ENCODE measurements around the gene GLT1D1.

Gene GLT1D1

GRCh38 chr12:128981971-128982533, 128.8 kb downstream of the GLT1D1 start:
- DNase-seq (ENCODE audit: extremely low spot score) = no peak
- POLR2A ChIA-PET = no interaction called here
- TF ChIP-seq SP1 (IDR thresholded peaks at IDR 0.05) = no peak

DNA sequence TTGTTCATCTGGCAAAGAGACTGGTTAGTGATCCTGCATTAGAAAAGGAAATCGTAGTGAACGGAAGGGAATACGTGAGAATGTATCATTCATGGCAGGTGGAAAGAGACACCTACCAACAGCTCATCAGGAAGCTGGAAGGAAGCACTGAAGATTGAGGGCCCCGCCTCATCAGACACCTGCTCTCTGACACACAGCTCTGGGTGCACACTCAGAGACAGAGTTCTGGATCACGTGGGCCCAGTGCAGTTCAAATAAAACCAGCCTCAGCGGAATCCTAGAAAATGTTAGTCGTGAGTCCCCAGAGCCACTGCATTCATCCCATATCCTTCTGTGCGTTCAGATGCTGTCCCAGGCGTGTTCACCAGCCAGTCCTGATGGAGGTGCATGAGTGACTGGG, 129.7 kb downstream of the GLT1D1 start:
- ChIA-PET POLR2A (no interaction called here), CTCF (no interaction called here)
- no peak for DNase-seq (ENCODE audit: extremely low spot score)
- TF ChIP-seq FOXM1 (IDR thresholded peaks at IDR 0.05; ENCODE audit: borderline replicate concordance) = no peak

More at GRCh38 chr12:128981971-128982533, 128.8 kb downstream of the GLT1D1 start:
- CTCF ChIA-PET = no interaction called here

DNA sequence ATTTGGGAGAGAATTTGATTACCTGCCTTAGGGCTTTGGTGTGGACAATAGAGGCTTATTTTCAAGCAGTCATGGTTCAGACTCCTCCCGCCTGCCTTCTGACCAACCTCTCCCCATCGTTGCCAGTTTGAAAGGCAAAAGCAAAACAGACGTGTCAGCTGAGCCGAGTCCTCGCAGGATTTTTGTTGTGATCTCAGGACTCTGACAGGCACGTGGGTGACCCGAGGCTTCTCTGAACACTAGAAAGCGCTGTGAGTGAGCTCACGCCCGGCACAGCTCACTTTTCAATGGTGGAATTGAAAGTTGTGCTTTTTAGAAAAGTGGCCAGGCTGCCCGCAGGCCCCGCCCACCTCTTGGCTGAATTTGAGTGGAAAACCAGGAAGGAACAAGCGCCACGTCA, 130.1 kb downstream of the GLT1D1 start:
- POLR2A ChIA-PET = no interaction called here
- TF ChIP-seq HDGF (IDR thresholded peaks at IDR 0.05; ENCODE audit: borderline replicate concordance) = no peak
- no peak for TF ChIP-seq ARNT (IDR thresholded peaks at IDR 0.05)
- no peak for TF ChIP-seq NFRKB (IDR thresholded peaks at IDR 0.05)
- no peak for TF ChIP-seq FOXA1 (IDR thresholded peaks at IDR 0.05)
- no peak for TF ChIP-seq LEF1 (IDR thresholded peaks at IDR 0.05; ENCODE audit: borderline replicate concordance)
- no peak for TF ChIP-seq CTBP1 (IDR thresholded peaks at IDR 0.05; ENCODE audit: borderline replicate concordance)
- TF ChIP-seq TARDBP (IDR thresholded peaks at IDR 0.05) = no peak
- TF ChIP-seq FOXK2 (IDR thresholded peaks at IDR 0.05) = no peak
- TF ChIP-seq ELF4 (IDR thresholded peaks at IDR 0.05) = no peak
- TF ChIP-seq ZNF384 (IDR thresholded peaks at IDR 0.05) = no peak
- CTCF ChIA-PET = no interaction called here
- DNase-seq (ENCODE audit: extremely low spot score) = no peak

DNA sequence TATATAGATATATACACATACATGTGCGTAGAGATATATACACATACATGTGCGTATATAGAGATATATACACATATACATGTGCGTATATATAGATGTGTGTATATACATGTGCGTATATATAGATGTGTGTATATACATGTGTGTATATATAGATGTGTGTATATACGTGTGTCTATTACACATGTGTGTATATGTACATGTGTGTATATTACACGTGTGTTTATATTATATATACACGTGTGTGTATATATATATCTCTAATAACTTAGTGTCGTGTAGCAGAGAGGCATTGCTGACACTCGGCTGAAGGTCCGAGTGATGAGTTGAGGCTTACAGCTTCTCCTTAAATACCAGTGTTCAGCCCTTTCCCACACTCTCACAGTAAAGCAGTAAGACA, 133.7 kb downstream of the GLT1D1 start:
- ChIA-PET CTCF (no interaction called here), POLR2A (no interaction called here)
- no peak for DNase-seq (ENCODE audit: extremely low spot score)
- no peak for TF ChIP-seq FOXK2 (IDR thresholded peaks at IDR 0.05)

DNA sequence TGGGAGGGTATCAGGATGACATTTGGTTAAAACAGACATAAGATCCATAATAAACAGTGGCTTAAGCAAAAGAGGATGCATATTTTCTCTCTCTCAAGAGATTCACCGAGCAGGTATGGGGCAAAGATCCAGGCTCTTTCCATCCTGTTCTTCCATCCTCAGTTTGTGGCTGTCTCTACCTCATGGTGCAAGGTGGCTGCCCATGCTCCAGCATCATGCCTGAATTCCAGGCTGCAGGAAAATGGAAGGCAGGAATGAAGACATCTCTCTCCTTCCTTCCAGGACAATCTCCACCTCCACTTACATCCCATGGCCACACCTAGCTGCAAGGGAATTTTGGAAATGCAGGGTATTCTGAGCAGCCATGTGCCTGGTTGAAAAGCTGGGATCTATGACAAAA, 136.0 kb downstream of the GLT1D1 start:
- no peak for TF ChIP-seq NFRKB (IDR thresholded peaks at IDR 0.05)
- POLR2A ChIA-PET = no interaction called here
- CTCF ChIA-PET = interaction anchor here (0.7 kb wide), 1 partner anchor 762 kb away, joined by 3 read pairs; no protein-coding TSS in a partner anchor
- DNase-seq (ENCODE audit: extremely low spot score) = no peak

DNA sequence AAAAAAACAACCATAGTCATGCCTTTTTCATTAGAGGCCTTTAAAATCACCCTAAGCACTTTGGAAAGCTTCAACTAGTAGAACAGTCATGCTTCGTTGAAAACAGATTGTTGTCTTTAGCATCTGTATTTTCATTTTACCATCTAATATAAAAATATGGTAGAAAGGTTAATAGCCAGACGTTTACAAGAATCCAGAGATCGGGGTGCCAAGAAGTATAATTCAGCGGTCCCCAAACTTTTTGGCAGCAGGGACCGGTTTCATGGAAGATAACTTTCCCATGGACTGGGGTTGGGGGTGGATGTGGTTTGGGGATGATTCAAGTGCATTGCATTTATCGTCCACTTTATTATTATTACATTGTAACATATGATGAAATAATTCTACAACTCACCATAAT, 138.4 kb downstream of the GLT1D1 start:
- ChIA-PET POLR2A (no interaction called here), CTCF (no interaction called here)
- TF ChIP-seq SUZ12 (IDR thresholded peaks at IDR 0.05) (no peak), HDGF (IDR thresholded peaks at IDR 0.05; ENCODE audit: borderline replicate concordance) (no peak), ZNF384 (IDR thresholded peaks at IDR 0.05) (no peak), BHLHE40 (IDR thresholded peaks at IDR 0.05; ENCODE audit: borderline replicate concordance) (no peak), L3MBTL2 (conservative IDR thresholded peaks at IDR 0.05) (no peak), SP1 (IDR thresholded peaks at IDR 0.05) (no peak), CTBP1 (IDR thresholded peaks at IDR 0.05; ENCODE audit: borderline replicate concordance) (no peak), ELF4 (IDR thresholded peaks at IDR 0.05) (no peak), NFRKB (IDR thresholded peaks at IDR 0.05) (no peak), PKNOX1 (IDR thresholded peaks at IDR 0.05) (no peak), ARNT (IDR thresholded peaks at IDR 0.05) (no peak), FOXA1 (IDR thresholded peaks at IDR 0.05) (no peak), LEF1 (IDR thresholded peaks at IDR 0.05; ENCODE audit: borderline replicate concordance) (no peak), TARDBP (IDR thresholded peaks at IDR 0.05) (no peak), FOXK2 (IDR thresholded peaks at IDR 0.05) (no peak)
- no peak for DNase-seq (ENCODE audit: extremely low spot score)

- no peak for DNase-seq (ENCODE audit: extremely low spot score)
- POLR2A ChIA-PET = no interaction called here
- CTCF ChIA-PET = interaction anchor here (0.7 kb wide), 1 partner anchor 70 kb away, joined by 4 read pairs; no protein-coding TSS in a partner anchor
- TF ChIP-seq NFRKB (IDR thresholded peaks at IDR 0.05) = no peak
- TF ChIP-seq L3MBTL2 (conservative IDR thresholded peaks at IDR 0.05) = no peak
- TF ChIP-seq ELF4 (IDR thresholded peaks at IDR 0.05) = no peak
- TF ChIP-seq FOXM1 (IDR thresholded peaks at IDR 0.05; ENCODE audit: borderline replicate concordance) = no peak
- no peak for TF ChIP-seq FOXK2 (IDR thresholded peaks at IDR 0.05)
Observed at GRCh38 chr12:128992116-128992515, 138.8 kb downstream of the GLT1D1 start.

- DNase-seq (ENCODE audit: extremely low spot score) = no peak
- ChIA-PET POLR2A (no interaction called here), CTCF (interaction anchor here (0.7 kb wide), 1 partner anchor 70 kb away, joined by 4 read pairs; no protein-coding TSS in a partner anchor)
- TF ChIP-seq PKNOX1 (IDR thresholded peaks at IDR 0.05) (no peak), FOXM1 (IDR thresholded peaks at IDR 0.05; ENCODE audit: borderline replicate concordance) (no peak), ARNT (IDR thresholded peaks at IDR 0.05) (no peak), FOXK2 (IDR thresholded peaks at IDR 0.05) (no peak), LEF1 (IDR thresholded peaks at IDR 0.05; ENCODE audit: borderline replicate concordance) (no peak), L3MBTL2 (conservative IDR thresholded peaks at IDR 0.05) (no peak), CTBP1 (IDR thresholded peaks at IDR 0.05; ENCODE audit: borderline replicate concordance) (no peak), BHLHE40 (IDR thresholded peaks at IDR 0.05; ENCODE audit: borderline replicate concordance) (no peak), SUZ12 (IDR thresholded peaks at IDR 0.05) (no peak), HDGF (IDR thresholded peaks at IDR 0.05; ENCODE audit: borderline replicate concordance) (no peak), ZNF384 (IDR thresholded peaks at IDR 0.05) (no peak), SP1 (IDR thresholded peaks at IDR 0.05) (no peak), FOXA1 (IDR thresholded peaks at IDR 0.05) (no peak), NFRKB (IDR thresholded peaks at IDR 0.05) (no peak)
Observed at GRCh38 chr12:128992550-128992949, 139.3 kb downstream of the GLT1D1 start.
